GM12892 (cell line): ENCODE measurements around the gene CD28.

Experiments used
- POLR2A ChIP-seq: IDR thresholded peaks from 2 replicates; pipeline ENCODE4 v1.6.1; 2011; ENCODE audit warnings: low read depth, low read length, control low read depth
- POLR2AphosphoS5 ChIP-seq: IDR thresholded peaks from 2 replicates; pipeline ENCODE4 v1.6.1; 2011; ENCODE audit warnings: low read depth, low read length, control low read depth
- TAF1 ChIP-seq: IDR thresholded peaks from 2 replicates; pipeline ENCODE4 v1.6.1; 2011; ENCODE audit warnings: low read depth, mild to moderate bottlenecking, control low read depth, low read length, borderline replicate concordance

DNA sequence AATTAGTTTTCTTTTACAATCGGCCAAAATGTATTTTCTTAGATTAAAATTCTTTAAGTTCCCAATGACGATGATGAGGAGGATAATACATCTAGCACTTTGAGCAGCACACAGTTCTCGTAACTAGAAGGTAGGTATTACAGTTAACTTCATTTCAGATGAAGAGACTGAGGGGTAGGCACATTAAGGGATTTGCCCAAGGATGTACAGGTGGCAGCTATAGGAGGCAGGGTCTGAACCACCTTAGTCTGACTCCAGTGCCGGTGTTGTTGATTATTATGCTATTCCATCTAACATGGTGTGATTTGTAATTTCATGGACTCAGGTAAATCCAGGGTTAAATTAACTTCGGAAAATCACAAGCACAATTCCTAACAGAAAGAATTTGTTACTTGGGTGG lies 1.1 kb downstream of the CD28 start:
- no peak for TF ChIP-seq POLR2AphosphoS5
- TF ChIP-seq POLR2A, result no peak
- TF ChIP-seq TAF1, result no peak
